ENCODE results near the gene TFCP2L1.

TFCP2L1 gene

GRCh38 chr2:121199281-121200010 lies 85.6 kb downstream of the TFCP2L1 start:
- Histone ChIP-seq H3K27ac (ENCODE audit: extremely low read depth, low read depth, low read length) (no peak overlapping the region), H3K4me3 (ENCODE audit: low read depth, low read length) (no peak overlapping the region), H3K36me3 (ENCODE audit: control insufficient read depth in 2 of 2, insufficient read depth in 1 of 2, low read length in 2 of 2) (no peaks in the 10 kb centered on the region), H3K4me1 (ENCODE audit: control insufficient read depth, insufficient read depth, low read length) (no peaks in the 10 kb centered on the region), H3K9me3 (ENCODE audit: control insufficient read depth, insufficient read depth, low read depth, low read length) (no peaks in the 10 kb centered on the region)
- POLR2A ChIA-PET: no interaction called here
- CTCF ChIA-PET: interaction anchor here (0.7 kb wide), 1 partner anchor 93 kb away, joined by 3 read pairs; no protein-coding TSS in a partner anchor
- TF ChIP-seq GLI4 (tag by site-specific recombination; IDR thresholded peaks at IDR 0.05) (no peak), ZNF692 (tag by site-specific recombination; IDR thresholded peaks at IDR 0.05) (no peak), ZNF488 (tag by site-specific recombination; IDR thresholded peaks at IDR 0.05) (no peak), AEBP2 (tag by site-specific recombination; IDR thresholded peaks at IDR 0.05; ENCODE audit: borderline replicate concordance) (no peak), ZFP3 (tag by site-specific recombination; IDR thresholded peaks at IDR 0.05; ENCODE audit: low read depth) (no peak), ZNF280C (tag by site-specific recombination; IDR thresholded peaks at IDR 0.05) (no peak), ZNF555 (tag by site-specific recombination; conservative IDR thresholded peaks at IDR 0.05) (no peak), ZNF518A (tag by site-specific recombination; conservative IDR thresholded peaks at IDR 0.05; ENCODE audit: low read depth) (no peak), ZNF521 (tag by site-specific recombination; IDR thresholded peaks at IDR 0.05) (no peak), ZNF366 (tag by site-specific recombination; conservative IDR thresholded peaks at IDR 0.05) (no peak), ZNF148 (tag by site-specific recombination; IDR thresholded peaks at IDR 0.05; ENCODE audit: borderline replicate concordance) (no peak), KLF10 (tag by site-specific recombination; IDR thresholded peaks at IDR 0.05) (no peak), INSM2 (tag by site-specific recombination; IDR thresholded peaks at IDR 0.05) (no peak), ZNF37A (tag by site-specific recombination; IDR thresholded peaks at IDR 0.05) (no peak), ZNF645 (tag by site-specific recombination; IDR thresholded peaks at IDR 0.05) (no peak), ZNF544 (tag by site-specific recombination; IDR thresholded peaks at IDR 0.05) (no peak), ZNF214 (tag by site-specific recombination; IDR thresholded peaks at IDR 0.05; ENCODE audit: borderline replicate concordance) (no peak)
